RWPE2 (cell line): Measurements from ENCODE around the gene UBE2O.

Experiments
- ATAC-seq: fragments of 200-7000 bp; cut with Tn5 transposase; 3 replicates; pipeline ENCODE4 v1.9.1; 2021; ENCODE audit warnings: low read depth
- DNase-seq: peaks from one replicate; pipeline ENCODE4 v3.0.0-alpha.2; 2020; ENCODE audit warnings: low spot score
- H3K27ac ChIP-seq: fragments of 450-650 bp; 2 replicates; pipeline ENCODE4 v1.5.1; 2017; ENCODE audit warnings: mild to moderate bottlenecking; ENCODE audit not compliant: poor library complexity, severe bottlenecking
- H3K27me3 ChIP-seq: fragments of 250-450 bp; sonication (Bioruptor Pico); 2 replicates; pipeline ENCODE4 v1.5.1; 2021; ENCODE audit warnings: mild to moderate bottlenecking, moderate library complexity; ENCODE audit not compliant: insufficient read depth, poor library complexity, severe bottlenecking
- H3K36me3 ChIP-seq: fragments of 250-450 bp; sonication (Bioruptor Pico); 2 replicates; pipeline ENCODE4 v1.5.1; 2020; ENCODE audit warnings: low read depth, mild to moderate bottlenecking, moderate library complexity
- H3K4me1 ChIP-seq: fragments of 250-450 bp; sonication (Bioruptor Pico); 2 replicates; pipeline ENCODE4 v1.5.1; 2021; ENCODE audit warnings: mild to moderate bottlenecking, moderate library complexity; ENCODE audit not compliant: insufficient read depth, poor library complexity, severe bottlenecking
- H3K4me3 ChIP-seq: fragments of 250-450 bp; sonication (Bioruptor Pico); 2 replicates; pipeline ENCODE4 v1.5.1; 2021; ENCODE audit warnings: mild to moderate bottlenecking, moderate library complexity; ENCODE audit not compliant: severe bottlenecking
- H3K9me3 ChIP-seq: fragments of 250-450 bp; sonication (Bioruptor Pico); 2 replicates; pipeline ENCODE4 v1.5.1; 2021; ENCODE audit warnings: mild to moderate bottlenecking, moderate library complexity; ENCODE audit not compliant: severe bottlenecking
- TF ChIP-seq, protein P1 (sequence below): fragments of 450-650 bp; IDR thresholded peaks from one replicate; pipeline ENCODE4 v1.5.1; 2017; ENCODE audit warnings: mild to moderate bottlenecking, moderate library complexity; ENCODE audit not compliant: poor library complexity, severe bottlenecking

UBE2O gene

DNA sequence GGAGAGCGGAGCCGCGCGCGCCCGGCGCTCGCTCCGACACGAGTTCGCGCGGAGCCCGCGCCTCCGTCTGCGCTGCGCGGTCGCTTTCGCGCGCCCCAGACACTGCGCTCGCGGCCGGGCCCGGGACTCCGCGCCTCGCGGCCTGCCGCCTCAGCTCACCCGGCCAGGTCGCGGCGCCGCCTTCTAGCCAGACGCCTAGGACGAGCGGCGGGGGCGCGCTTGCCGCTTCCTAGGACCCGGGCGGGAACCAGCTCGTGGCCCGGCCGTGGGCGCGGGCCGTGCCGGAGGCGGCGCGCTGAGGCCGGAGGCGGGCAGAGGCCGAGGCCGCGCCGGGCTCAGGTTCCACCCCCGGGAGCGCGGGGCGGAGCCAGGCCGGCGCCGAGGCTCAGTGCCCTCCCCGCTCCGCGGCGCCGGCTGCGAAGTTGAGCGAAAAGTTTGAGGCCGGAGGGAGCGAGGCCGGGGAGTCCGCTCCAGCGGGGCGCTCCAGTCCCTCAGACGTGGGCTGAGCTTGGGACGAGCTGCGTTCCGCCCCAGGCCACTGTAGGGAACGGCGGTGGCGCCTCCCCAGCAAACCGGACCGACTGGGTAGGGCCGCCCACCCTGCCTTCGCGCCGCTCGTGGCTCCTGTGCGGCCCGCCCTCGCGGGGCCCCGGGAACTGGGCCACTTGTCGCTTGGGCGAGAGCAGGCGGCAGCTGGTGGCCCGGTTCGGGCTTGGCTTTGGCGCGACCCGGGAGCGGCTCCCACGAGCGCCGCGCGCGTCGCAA lies 68.5 kb downstream of the UBE2O start, which contains the start of gene SPHK1:
TSS of gene SPHK1 (plus strand) at position 388 of the 765 bp plus-strand sequence. CDS start 1,036 bp downstream, outside the sequence.
- H3K4me1 ChIP-seq = no peaks in the 10 kb centered on the region

DNA sequence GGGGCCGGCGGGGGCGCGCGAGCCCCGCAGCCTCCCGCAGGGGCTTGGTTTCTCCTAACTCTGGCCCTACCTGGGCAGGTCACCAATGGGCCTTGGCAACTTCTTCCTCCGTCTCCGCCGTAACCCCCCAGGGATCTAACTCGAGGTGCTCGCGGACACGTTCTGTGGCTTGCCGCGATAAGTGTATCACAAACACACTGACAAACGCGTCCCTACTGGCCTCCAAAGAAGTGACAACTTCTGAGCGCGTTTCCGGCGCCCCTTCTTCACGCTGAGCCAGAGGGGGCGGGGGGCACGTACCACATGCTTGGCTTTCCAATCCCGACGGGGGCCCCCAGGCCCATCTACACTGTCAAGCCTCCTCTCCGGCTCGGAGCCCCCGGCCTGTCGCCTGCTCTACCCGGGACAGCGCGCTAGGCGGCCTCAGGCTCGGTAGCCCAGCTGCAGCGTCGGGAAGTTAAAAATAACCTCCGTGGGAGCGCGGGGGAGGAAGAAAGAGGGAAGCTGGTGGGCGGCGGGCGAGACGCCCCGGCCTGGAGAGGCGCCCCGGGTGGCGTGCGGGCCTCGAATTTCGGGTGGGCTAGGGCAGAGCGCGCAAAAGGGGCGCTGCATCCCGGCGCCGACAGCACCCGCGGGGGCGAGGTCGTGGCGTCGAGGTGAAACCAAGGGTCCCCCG lies 69.3 kb downstream of the UBE2O start:
- Histone ChIP-seq H3K27me3 (no peaks in the 10 kb centered on the region), H3K4me1 (no peaks in the 10 kb centered on the region), H3K27ac (peak overlapping the region; percentile 84), H3K9me3 (no peaks in the 10 kb centered on the region), H3K36me3 (peaks cover 13% of the 10 kb centered on the region), H3K4me3 (peak overlapping the region; percentile 49)
- ATAC-seq (0 out of 3 replicates have a peak, but pooled peaks have one; percentile 5), DNase-seq (peak; percentile 74)
- TF ChIP-seq, protein P1, sequence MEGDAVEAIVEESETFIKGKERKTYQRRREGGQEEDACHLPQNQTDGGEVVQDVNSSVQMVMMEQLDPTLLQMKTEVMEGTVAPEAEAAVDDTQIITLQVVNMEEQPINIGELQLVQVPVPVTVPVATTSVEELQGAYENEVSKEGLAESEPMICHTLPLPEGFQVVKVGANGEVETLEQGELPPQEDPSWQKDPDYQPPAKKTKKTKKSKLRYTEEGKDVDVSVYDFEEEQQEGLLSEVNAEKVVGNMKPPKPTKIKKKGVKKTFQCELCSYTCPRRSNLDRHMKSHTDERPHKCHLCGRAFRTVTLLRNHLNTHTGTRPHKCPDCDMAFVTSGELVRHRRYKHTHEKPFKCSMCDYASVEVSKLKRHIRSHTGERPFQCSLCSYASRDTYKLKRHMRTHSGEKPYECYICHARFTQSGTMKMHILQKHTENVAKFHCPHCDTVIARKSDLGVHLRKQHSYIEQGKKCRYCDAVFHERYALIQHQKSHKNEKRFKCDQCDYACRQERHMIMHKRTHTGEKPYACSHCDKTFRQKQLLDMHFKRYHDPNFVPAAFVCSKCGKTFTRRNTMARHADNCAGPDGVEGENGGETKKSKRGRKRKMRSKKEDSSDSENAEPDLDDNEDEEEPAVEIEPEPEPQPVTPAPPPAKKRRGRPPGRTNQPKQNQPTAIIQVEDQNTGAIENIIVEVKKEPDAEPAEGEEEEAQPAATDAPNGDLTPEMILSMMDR = no peak

More for the DNA sequence above, 68.5 kb downstream of the UBE2O start, which contains the start of gene SPHK1:
- TF ChIP-seq, protein P1 = no peak
- Histone ChIP-seq H3K27ac (peak within 1 kb of the TSS; percentile 84), H3K27me3 (no peaks in the 10 kb centered on the region), H3K36me3 (peaks cover 13% of the 10 kb centered on the region), H3K9me3 (no peaks in the 10 kb centered on the region), H3K4me3 (peak within 1 kb of the TSS; percentile 49)
- DNase-seq (peak; percentile 81), ATAC-seq (peak; percentile 60)

DNA sequence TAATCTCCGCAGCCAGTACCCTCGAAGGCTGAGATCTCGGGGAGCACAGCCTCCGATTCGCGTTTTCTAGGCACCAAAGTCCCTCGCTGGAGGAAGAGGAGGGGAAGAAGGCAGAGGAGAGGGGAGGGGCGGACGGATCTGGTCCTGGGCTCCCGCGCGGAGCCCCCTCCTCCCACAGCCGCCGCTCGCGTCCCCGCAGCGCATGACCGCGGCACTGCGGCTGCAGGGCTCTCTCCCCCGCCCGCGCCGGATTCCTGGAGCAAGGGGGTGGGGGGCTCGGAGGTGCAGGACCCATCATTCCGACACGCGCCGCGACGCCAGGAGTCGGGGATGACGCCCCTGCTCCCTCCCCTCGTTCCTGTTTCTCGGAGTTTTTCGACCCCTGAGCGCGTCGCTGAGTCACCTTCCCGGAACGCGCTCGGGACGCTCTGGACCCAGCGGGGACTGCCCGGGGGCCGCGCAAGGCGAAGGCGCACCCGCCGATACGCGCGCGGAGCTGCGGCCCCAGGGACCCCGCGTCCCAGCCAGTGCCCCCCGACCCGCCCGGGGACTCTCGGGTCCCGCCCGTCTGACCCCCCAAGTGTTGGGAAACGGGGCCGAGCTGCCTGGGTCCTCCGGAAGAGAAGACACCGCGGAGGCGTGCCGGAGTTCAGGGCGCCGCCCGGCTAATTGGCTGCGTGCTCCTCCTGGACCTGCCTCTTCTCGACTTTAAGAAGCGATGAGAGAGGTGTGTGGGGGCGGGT lies 70.0 kb downstream of the UBE2O start:
- ATAC-seq (peak; percentile 51), DNase-seq (peak; percentile 81)
- TF ChIP-seq, protein P1 = no peak
- no peaks in the 10 kb centered on the region for H3K4me1 ChIP-seq
- peak overlapping the region; percentile 84 for H3K27ac ChIP-seq
- no peaks in the 10 kb centered on the region for H3K9me3 ChIP-seq
- peak overlapping the region; percentile 49 for H3K4me3 ChIP-seq
- no peaks in the 10 kb centered on the region for H3K27me3 ChIP-seq
- peaks cover 13% of the 10 kb centered on the region for H3K36me3 ChIP-seq

DNA sequence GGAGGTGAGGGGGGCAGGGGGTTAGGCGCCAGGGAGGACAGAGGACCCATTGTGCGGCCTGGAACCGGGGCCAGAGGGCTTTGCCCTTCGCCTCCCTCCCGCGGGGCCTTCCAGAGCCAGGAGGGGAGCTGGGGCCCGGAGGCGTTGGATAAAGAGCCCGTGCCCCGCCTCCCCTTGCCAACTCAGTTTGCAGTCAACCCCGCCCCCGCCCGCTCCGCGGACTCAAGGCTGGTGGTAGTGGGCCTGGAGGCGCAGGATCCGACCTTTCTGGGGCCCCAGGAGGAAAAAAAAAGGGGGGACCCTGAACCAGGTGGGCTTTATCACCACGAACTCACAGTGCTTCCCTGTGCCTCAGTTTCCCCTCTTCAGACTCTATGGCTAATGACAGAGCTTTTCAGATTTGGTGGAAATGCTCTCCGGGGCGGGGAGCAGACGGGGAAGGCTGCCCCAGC lies 70.6 kb downstream of the UBE2O start:
- ATAC-seq = no peak
- Histone ChIP-seq H3K36me3 (peaks cover 11% of the 10 kb centered on the region), H3K27me3 (no peaks in the 10 kb centered on the region), H3K27ac (peak overlapping the region; percentile 84), H3K9me3 (no peaks in the 10 kb centered on the region), H3K4me3 (peak overlapping the region; percentile 49), H3K4me1 (no peaks in the 10 kb centered on the region)
- DNase-seq = peak; percentile 83
- TF ChIP-seq, protein P1 = no peak
